Smooth muscle cell (in vitro differentiated cells): Measurements from ENCODE around the gene ANKRD12. TPM values are rescaled to one million over a fixed set of nuclear protein-coding genes. Genes with fewer than 3 reads are reported as not detected.
A peak's percentile ranks its signal among the peaks of the same experiment; 100 is the strongest.

ENCODE experiments used
- DNase-seq: peaks from one replicate; lab custom pipeline; 2025; ENCODE audit not compliant: unreplicated experiment; lab: John Stamatoyannopoulos, UW
- H2AFZ ChIP-seq: fragments of 200-600 bp; sonication (generic); 2 replicates; pipeline ENCODE4 v1.6.0; 2016; ENCODE audit warnings: antibody characterized with exemption, low read depth, mild to moderate bottlenecking
- H3F3A ChIP-seq: fragments of 200-600 bp; sonication (generic); 2 replicates; pipeline ENCODE4 v1.6.0; 2017; ENCODE audit warnings: antibody characterized with exemption, low read depth
- H3K27ac ChIP-seq: fragments of 200-600 bp; sonication (generic); 2 replicates; pipeline ENCODE4 v1.5.1; 2016; ENCODE audit warnings: low read depth, mild to moderate bottlenecking
- H3K27me3 ChIP-seq: fragments of 200-600 bp; sonication (generic); 2 replicates; pipeline ENCODE4 v1.6.1; 2016; ENCODE audit warnings: low read depth, mild to moderate bottlenecking
- H3K36me3 ChIP-seq: fragments of 200-600 bp; sonication (generic); 2 replicates; pipeline ENCODE4 v1.5.1; 2016; ENCODE audit warnings: low read depth
- H3K4me1 ChIP-seq: fragments of 200-600 bp; sonication (generic); 2 replicates; pipeline ENCODE4 v1.5.1; 2016; ENCODE audit warnings: low read depth
- H3K4me2 ChIP-seq: fragments of 200-600 bp; sonication (generic); 2 replicates; pipeline ENCODE4 v1.6.0; 2016; ENCODE audit warnings: mild to moderate bottlenecking
- H3K4me3 ChIP-seq: fragments of 200-600 bp; sonication (generic); 2 replicates; pipeline ENCODE4 v1.5.1; 2016; ENCODE audit warnings: mild to moderate bottlenecking
- H3K79me2 ChIP-seq: fragments of 200-600 bp; sonication (generic); 2 replicates; pipeline ENCODE4 v1.6.0; 2016; ENCODE audit warnings: low read depth, mild to moderate bottlenecking
- H3K9ac ChIP-seq: fragments of 200-600 bp; sonication (generic); 2 replicates; pipeline ENCODE4 v1.6.0; 2016; ENCODE audit warnings: low read depth
- H3K9me3 ChIP-seq: fragments of 200-600 bp; sonication (generic); replicated peaks from 2 replicates; pipeline ENCODE4 v1.5.1; 2016; ENCODE audit warnings: low read depth
- H4K20me1 ChIP-seq: fragments of 200-600 bp; sonication (generic); 2 replicates; pipeline ENCODE4 v1.6.0; 2016; ENCODE audit warnings: low read depth
- WGBS: methylation state at CpG from one replicate; pipeline ENCODE4 v1.1.7; 2016; ENCODE audit warnings: low lambda C conversion rate; 5-methylcytosine and 5-hydroxymethylcytosine counted together
- polyA plus RNA-seq: library from polyadenylated mRNA; unstranded; fragments of >200 nt; fragmentation: Nextera tagmentation; extraction: Ambion mirVana; gene quantifications from 2 replicates; pipeline ENCODE4 v1.2.1, GENCODE V29; 2016
- total RNA-seq: library from RNA; depleted of rRNA; stranded (reverse); fragments of >200 nt; gene quantifications from 2 replicates; pipeline ENCODE4 v1.2.3, GENCODE V29; 2014
- TF ChIP-seq, protein P1 (sequence below): fragments of 200-600 bp; sonication (generic); IDR thresholded peaks from 2 replicates; pipeline ENCODE4 v1.5.1; 2017; ENCODE audit warnings: borderline replicate concordance, mild to moderate bottlenecking, antibody characterized with exemption; ENCODE audit not compliant: insufficient read depth, poor library complexity, severe bottlenecking

The ANKRD12 gene
- total and polyA plus RNA-seq, 2 experiments from 2014 or later, result 28.8 to 43.7 TPM

DNA sequence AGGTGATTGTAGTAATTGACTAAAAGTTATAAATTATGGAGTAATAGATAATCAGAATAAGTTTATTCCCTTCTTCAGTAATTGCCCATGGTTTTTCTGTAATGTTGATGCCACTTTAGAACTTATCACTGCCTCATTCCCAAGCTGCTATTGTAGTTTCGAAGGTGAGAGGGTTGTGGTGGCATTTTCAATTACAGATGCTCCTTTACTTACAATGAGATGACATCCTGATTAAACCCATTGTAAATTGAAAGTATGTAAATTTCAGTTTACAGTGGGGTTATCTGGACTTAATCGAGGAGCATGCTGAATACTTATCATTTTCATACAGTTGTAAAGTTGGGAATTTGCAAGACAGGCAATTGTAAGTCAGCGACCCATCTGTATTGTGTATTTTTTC lies 31.2 kb upstream of the ANKRD12 start:
- TF ChIP-seq, protein P1, sequence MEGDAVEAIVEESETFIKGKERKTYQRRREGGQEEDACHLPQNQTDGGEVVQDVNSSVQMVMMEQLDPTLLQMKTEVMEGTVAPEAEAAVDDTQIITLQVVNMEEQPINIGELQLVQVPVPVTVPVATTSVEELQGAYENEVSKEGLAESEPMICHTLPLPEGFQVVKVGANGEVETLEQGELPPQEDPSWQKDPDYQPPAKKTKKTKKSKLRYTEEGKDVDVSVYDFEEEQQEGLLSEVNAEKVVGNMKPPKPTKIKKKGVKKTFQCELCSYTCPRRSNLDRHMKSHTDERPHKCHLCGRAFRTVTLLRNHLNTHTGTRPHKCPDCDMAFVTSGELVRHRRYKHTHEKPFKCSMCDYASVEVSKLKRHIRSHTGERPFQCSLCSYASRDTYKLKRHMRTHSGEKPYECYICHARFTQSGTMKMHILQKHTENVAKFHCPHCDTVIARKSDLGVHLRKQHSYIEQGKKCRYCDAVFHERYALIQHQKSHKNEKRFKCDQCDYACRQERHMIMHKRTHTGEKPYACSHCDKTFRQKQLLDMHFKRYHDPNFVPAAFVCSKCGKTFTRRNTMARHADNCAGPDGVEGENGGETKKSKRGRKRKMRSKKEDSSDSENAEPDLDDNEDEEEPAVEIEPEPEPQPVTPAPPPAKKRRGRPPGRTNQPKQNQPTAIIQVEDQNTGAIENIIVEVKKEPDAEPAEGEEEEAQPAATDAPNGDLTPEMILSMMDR, result no peak
- peak overlapping the region; percentile 93 for H3K4me2 ChIP-seq
- peak overlapping the region; percentile 2 for H3K9ac ChIP-seq
- 54% methylated on average over 3 of the region's 3 CpGs for WGBS
- DNase-seq, result no peak
- H3K27ac ChIP-seq, result peak overlapping the region; percentile 90
- peaks cover 75% of the 10 kb centered on the region for H3K79me2 ChIP-seq
- peaks cover 8% of the 10 kb centered on the region for H3F3A ChIP-seq
- no peaks in the 10 kb centered on the region for H3K27me3 ChIP-seq
- no peak overlapping the region for H2AFZ ChIP-seq
- no peaks in the 10 kb centered on the region for H3K9me3 ChIP-seq
- H3K4me3 ChIP-seq, result peak overlapping the region; percentile 61
- peaks cover 72% of the 10 kb centered on the region for H4K20me1 ChIP-seq
- H3K4me1 ChIP-seq, result peaks cover 60% of the 10 kb centered on the region
- no peaks in the 10 kb centered on the region for H3K36me3 ChIP-seq

GRCh38 chr18:9106094-9106493 lies 30.5 kb upstream of the ANKRD12 start:
- 88% methylated on average over 1 of the region's 1 CpG for whole genome bisulfite sequencing
- Histone ChIP-seq H3K27me3 (no peaks in the 10 kb centered on the region), H3K9ac (no peak overlapping the region), H3K27ac (peak overlapping the region; percentile 90), H3K4me3 (peak overlapping the region; percentile 61), H3K4me1 (peaks cover 63% of the 10 kb centered on the region), H3K79me2 (peaks cover 81% of the 10 kb centered on the region), H3F3A (peaks cover 8% of the 10 kb centered on the region), H2AFZ (no peak overlapping the region), H3K4me2 (peak overlapping the region; percentile 93), H3K9me3 (no peaks in the 10 kb centered on the region), H4K20me1 (peaks cover 79% of the 10 kb centered on the region), H3K36me3 (no peaks in the 10 kb centered on the region)
- no peak for DNase-seq
- TF ChIP-seq, protein P1, result no peak

DNA sequence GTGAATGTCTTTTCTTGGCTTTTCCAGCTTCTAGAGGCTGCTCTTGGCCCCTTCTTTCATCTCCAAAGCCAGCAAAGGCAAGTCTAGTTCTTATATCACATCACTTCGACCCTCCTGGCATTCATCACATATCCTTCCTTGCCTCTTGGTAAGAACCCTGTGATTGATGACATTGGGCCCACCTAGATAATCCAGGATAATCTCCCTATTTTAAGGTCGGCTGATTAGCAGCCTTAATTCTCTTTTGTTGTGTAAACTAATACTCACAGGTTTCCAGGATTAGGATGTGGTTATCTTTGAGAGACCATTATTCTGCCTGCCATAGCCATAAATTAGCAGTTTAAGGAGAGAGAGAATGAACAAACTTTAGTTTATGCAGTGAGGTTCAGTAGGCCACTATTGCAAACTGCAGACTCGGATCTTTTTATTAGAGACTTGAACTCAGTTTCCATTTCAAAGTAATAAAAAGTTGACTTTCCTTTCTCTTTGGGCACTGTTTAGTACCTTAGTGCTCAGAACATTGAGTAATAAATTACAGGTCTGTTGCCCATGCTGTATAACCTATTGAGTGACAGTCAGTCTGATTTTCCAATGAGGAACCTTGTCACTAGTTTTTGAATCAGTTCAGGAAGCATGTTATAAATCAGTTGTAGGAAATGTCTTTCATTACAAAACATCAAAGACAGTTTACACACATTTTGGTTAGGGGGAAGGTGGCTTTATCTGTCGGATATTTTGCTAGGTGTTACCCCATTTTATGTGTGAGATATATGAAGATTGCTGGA lies 29.6 kb upstream of the ANKRD12 start:
- no peak overlapping the region for H3K9ac ChIP-seq
- TF ChIP-seq, protein P1, result no peak
- H3K27me3 ChIP-seq, result no peaks in the 10 kb centered on the region
- no peaks in the 10 kb centered on the region for H3K36me3 ChIP-seq
- H3K4me2 ChIP-seq, result peak overlapping the region; percentile 93
- 47% methylated on average over 4 of the region's 4 CpGs for WGBS
- DNase-seq, result no peak
- peaks cover 90% of the 10 kb centered on the region for H3K79me2 ChIP-seq
- peaks cover 5% of the 10 kb centered on the region for H3F3A ChIP-seq
- peaks cover 88% of the 10 kb centered on the region for H4K20me1 ChIP-seq
- H3K27ac ChIP-seq, result peak overlapping the region; percentile 90
- no peaks in the 10 kb centered on the region for H3K9me3 ChIP-seq
- H2AFZ ChIP-seq, result no peak overlapping the region
- no peak overlapping the region for H3K4me3 ChIP-seq
- H3K4me1 ChIP-seq, result peaks cover 63% of the 10 kb centered on the region
